Skin epidermis (tissue), 12 donors: ENCODE data around the gene XXYLT1.

Experiments used
- H3K27ac ChIP-seq, 21 experiments: fragments of 200-600 bp; sonication (generic) in 11 of 21; one replicate each; pipeline ENCODE4 v1.5.0; 2020; ENCODE audit warnings: mild to moderate bottlenecking in 3 of 21, inconsistent platforms in 2 of 21, moderate library complexity in 2 of 21
- H3K4me3 ChIP-seq, 7 experiments: fragments of 200-600 bp; sonication (generic) in 2 of 7; one replicate each; pipeline ENCODE4 v1.5.0; 2020; ENCODE audit warnings: inconsistent platforms in 2 of 7, mild to moderate bottlenecking in 2 of 7, moderate library complexity in 1 of 7

Gene XXYLT1

GRCh38 chr3:195099951-195100785, 170.8 kb downstream of the XXYLT1 start:
- peak overlapping the region in 10 of 21 experiments; percentile 4 to 63 (median 34) for H3K27ac ChIP-seq
- H3K4me3 ChIP-seq, result no peak overlapping the region

- H3K27ac ChIP-seq, result no peak overlapping the region
- H3K4me3 ChIP-seq, result no peak overlapping the region
These were observed 172.0 kb downstream of the XXYLT1 start for GRCh38 chr3:195098741-195099525.

GRCh38 chr3:195097331-195098255, 173.4 kb downstream of the XXYLT1 start:
- H3K27ac ChIP-seq, result peak overlapping the region in 2 of 21 experiments; percentile 5 to 39
- no peak overlapping the region for H3K4me3 ChIP-seq

- peak overlapping the region in 4 of 21 experiments; percentile 4 to 42 (median 9) for H3K27ac ChIP-seq
- no peak overlapping the region for H3K4me3 ChIP-seq
These were observed 174.3 kb downstream of the XXYLT1 start for GRCh38 chr3:195096484-195097330.

GRCh38 chr3:195096053-195096452, 174.9 kb downstream of the XXYLT1 start:
- Histone ChIP-seq H3K27ac (peak overlapping the region in 1 of 21 experiments; percentile 46), H3K4me3 (no peak overlapping the region)

GRCh38 chr3:195095704-195096036, 175.3 kb downstream of the XXYLT1 start:
- peak overlapping the region in 1 of 21 experiments; percentile 46 for H3K27ac ChIP-seq
- no peak overlapping the region for H3K4me3 ChIP-seq

GRCh38 chr3:195095035-195095703, 175.8 kb downstream of the XXYLT1 start:
- H3K27ac ChIP-seq, result peak overlapping the region in 1 of 21 experiments; percentile 41
- H3K4me3 ChIP-seq, result no peak overlapping the region

- H3K4me3 ChIP-seq, result no peak overlapping the region
- H3K27ac ChIP-seq, result peak overlapping the region in 1 of 21 experiments; percentile 41
These were observed 176.6 kb downstream of the XXYLT1 start for GRCh38 chr3:195094191-195094921.

GRCh38 chr3:195093731-195094130, 177.2 kb downstream of the XXYLT1 start:
- H3K27ac ChIP-seq, result peak overlapping the region in 1 of 21 experiments; percentile 16
- no peak overlapping the region for H3K4me3 ChIP-seq

GRCh38 chr3:195087840-195088601, 182.9 kb downstream of the XXYLT1 start:
- peak overlapping the region in 5 of 7 experiments; percentile 12 to 28 (median 23) for H3K4me3 ChIP-seq
- H3K27ac ChIP-seq, result peak overlapping the region in 13 of 21 experiments; percentile 0 to 75 (median 35)

GRCh38 chr3:195087328-195087727, 183.6 kb downstream of the XXYLT1 start:
- peak overlapping the region in 5 of 7 experiments; percentile 12 to 28 (median 23) for H3K4me3 ChIP-seq
- H3K27ac ChIP-seq, result peak overlapping the region in 12 of 21 experiments; percentile 0 to 75 (median 41)

GRCh38 chr3:195086885-195087284, 184.1 kb downstream of the XXYLT1 start:
- H3K27ac ChIP-seq, result peak overlapping the region in 5 of 21 experiments; percentile 0 to 64 (median 47)
- no peak overlapping the region for H3K4me3 ChIP-seq

- Histone ChIP-seq H3K4me3 (no peak overlapping the region), H3K27ac (no peak overlapping the region)
These were observed 184.6 kb downstream of the XXYLT1 start for GRCh38 chr3:195086341-195086740.

GRCh38 chr3:195085356-195086130, 185.4 kb downstream of the XXYLT1 start:
- H3K4me3 ChIP-seq, result no peak overlapping the region
- no peak overlapping the region for H3K27ac ChIP-seq

GRCh38 chr3:195084746-195085145, 186.2 kb downstream of the XXYLT1 start:
- no peak overlapping the region for H3K27ac ChIP-seq
- H3K4me3 ChIP-seq, result no peak overlapping the region

- H3K4me3 ChIP-seq, result no peak overlapping the region
- H3K27ac ChIP-seq, result no peak overlapping the region
These were observed 187.3 kb downstream of the XXYLT1 start for GRCh38 chr3:195083659-195084058.
